HFFc6 (cell line): ENCODE data around the gene TMEM97. TPM values are rescaled to one million over a fixed set of nuclear protein-coding genes. Genes with fewer than 3 reads are reported as not detected.

ENCODE experiments used
- DNase-seq: peaks from one replicate; pipeline ENCODE4 v3.0.0-alpha.2; 2018
- H3K27ac Mint-ChIP-seq: 2 replicates; pipeline ENCODE4 v1.8.0; 2020; ENCODE audit warnings: mild to moderate bottlenecking, mixed read lengths
- H3K27me3 Mint-ChIP-seq: 2 replicates; pipeline ENCODE4 v1.8.0; 2021; ENCODE audit warnings: mild to moderate bottlenecking, moderate library complexity, mixed read lengths; ENCODE audit not compliant: insufficient read depth
- H3K36me3 Mint-ChIP-seq: 2 replicates; pipeline ENCODE4 v1.8.0; 2021; ENCODE audit warnings: low read depth, mixed read lengths
- H3K4me1 Mint-ChIP-seq: 2 replicates; pipeline ENCODE4 v1.8.0; 2020; ENCODE audit warnings: low read depth, mixed read lengths
- H3K4me3 Mint-ChIP-seq: 2 replicates; pipeline ENCODE4 v1.8.0; 2020; ENCODE audit warnings: mild to moderate bottlenecking, moderate library complexity, mixed read lengths
- H3K9me3 Mint-ChIP-seq: 2 replicates; pipeline ENCODE4 v1.8.0; 2020; ENCODE audit warnings: mild to moderate bottlenecking, mixed read lengths
- total RNA-seq, 6 experiments: library from RNA; stranded (reverse); fragmentation: NEBNext Ultra II Directional; extraction: Animal tissue kit (Norgen Biotek cat#: 25700); gene quantifications; 2 replicates in 1 of 6; 3 replicates in 5 of 6; pipeline ENCODE4 v1.2.3, GENCODE V29; 2021
- TF ChIP-seq, protein P1 (sequence below): fragments of 200-600 bp; sonication (generic); IDR thresholded peaks from 2 replicates; pipeline ENCODE4 v1.5.0; 2021; ENCODE audit warnings: antibody characterized with exemption, mild to moderate bottlenecking

TMEM97 gene
- total RNA-seq, 6 experiments from 2014 or later: 17.6 to 29.5 (median 24.1) TPM

GRCh38 chr17:28317966-28318758, 838 bp upstream of the TMEM97 start:
- H3K27me3 Mint-ChIP-seq: peaks cover 6% of the 10 kb centered on the region
- no peaks in the 10 kb centered on the region for H3K9me3 Mint-ChIP-seq
- no peak for DNase-seq
- peaks cover 26% of the 10 kb centered on the region for H3K4me1 Mint-ChIP-seq
- peak overlapping the region; percentile 42 for H3K27ac Mint-ChIP-seq
- H3K36me3 Mint-ChIP-seq: peaks cover 5% of the 10 kb centered on the region; the same call in 1 of the 2 replicates
- peak overlapping the region; percentile 92 for H3K4me3 Mint-ChIP-seq
- TF ChIP-seq, protein P1, sequence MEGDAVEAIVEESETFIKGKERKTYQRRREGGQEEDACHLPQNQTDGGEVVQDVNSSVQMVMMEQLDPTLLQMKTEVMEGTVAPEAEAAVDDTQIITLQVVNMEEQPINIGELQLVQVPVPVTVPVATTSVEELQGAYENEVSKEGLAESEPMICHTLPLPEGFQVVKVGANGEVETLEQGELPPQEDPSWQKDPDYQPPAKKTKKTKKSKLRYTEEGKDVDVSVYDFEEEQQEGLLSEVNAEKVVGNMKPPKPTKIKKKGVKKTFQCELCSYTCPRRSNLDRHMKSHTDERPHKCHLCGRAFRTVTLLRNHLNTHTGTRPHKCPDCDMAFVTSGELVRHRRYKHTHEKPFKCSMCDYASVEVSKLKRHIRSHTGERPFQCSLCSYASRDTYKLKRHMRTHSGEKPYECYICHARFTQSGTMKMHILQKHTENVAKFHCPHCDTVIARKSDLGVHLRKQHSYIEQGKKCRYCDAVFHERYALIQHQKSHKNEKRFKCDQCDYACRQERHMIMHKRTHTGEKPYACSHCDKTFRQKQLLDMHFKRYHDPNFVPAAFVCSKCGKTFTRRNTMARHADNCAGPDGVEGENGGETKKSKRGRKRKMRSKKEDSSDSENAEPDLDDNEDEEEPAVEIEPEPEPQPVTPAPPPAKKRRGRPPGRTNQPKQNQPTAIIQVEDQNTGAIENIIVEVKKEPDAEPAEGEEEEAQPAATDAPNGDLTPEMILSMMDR: no peak

DNA sequence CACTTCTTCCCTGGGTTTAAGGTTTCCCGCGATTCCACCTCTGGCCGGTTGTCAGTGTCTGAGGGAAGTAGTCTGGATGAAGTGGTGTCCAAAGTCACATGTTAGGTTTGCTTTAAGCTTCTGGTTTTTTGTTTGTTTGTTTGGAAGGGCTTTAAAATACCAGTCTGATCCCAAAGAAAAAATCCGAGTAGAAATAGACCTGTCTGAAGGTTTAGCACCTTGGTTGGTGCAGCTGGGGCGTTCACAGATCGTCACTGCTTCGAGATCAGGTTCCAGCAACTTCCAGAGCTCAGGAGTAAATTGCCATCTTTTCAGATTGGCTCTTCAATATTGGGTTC, 567 bp downstream of the TMEM97 start:
- DNase-seq: no peak
- Mint-ChIP-seq H3K27ac (peak overlapping the region; percentile 73), H3K27me3 (peaks cover 3% of the 10 kb centered on the region), H3K9me3 (no peaks in the 10 kb centered on the region), H3K36me3 (peaks cover 5% of the 10 kb centered on the region; the same call in 1 of the 2 replicates), H3K4me3 (peak overlapping the region; percentile 92), H3K4me1 (peaks cover 26% of the 10 kb centered on the region)
- TF ChIP-seq, protein P1: no peak

DNA sequence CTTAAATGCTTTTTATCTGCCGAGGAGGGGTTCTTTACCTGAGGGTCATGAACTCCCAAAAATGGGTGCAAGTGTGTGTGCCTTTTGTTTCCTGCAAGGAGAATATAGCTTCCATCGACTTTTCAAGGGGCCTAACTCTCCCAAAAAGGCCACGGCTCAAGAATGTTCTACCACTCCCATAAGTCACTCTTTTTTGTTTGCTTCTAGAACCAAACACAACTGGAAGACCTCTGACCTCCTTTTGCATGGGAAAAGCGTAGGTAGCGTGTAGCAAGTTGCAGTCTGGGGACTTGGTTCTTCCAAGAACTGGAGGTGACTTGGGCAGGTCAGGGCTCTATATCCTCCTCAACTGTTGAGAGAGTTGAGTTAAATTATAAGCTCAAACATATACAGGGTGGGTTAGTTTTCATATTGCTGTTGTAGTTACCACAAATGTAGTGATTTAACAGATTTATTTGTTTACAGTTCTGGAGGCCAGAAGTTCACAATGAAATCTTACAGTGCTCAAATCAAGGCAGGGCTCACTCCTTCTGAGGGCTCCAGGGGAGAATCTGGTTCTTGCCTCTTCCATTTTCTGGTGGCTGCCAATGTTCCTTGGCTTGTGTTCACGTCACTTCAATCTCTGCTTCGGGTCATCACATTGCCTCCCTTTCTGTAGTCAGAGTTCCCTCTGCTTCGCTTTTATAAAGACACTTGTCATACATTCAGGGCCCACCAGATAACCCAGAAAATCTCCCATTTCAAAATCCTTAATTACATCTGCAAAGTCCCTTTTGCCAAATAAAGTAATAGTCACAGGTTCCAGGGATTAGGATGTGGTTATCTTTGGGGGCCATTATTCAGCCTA, 1.4 kb downstream of the TMEM97 start:
- H3K9me3 Mint-ChIP-seq: no peaks in the 10 kb centered on the region
- peak overlapping the region; percentile 92 for H3K4me3 Mint-ChIP-seq
- H3K4me1 Mint-ChIP-seq: peaks cover 26% of the 10 kb centered on the region
- TF ChIP-seq, protein P1: no peak
- H3K27ac Mint-ChIP-seq: peak overlapping the region; percentile 73; the same call in 1 of the 2 replicates
- peaks cover 5% of the 10 kb centered on the region; the same call in 1 of the 2 replicates for H3K36me3 Mint-ChIP-seq
- no peak for DNase-seq
- H3K27me3 Mint-ChIP-seq: peaks cover 3% of the 10 kb centered on the region

DNA sequence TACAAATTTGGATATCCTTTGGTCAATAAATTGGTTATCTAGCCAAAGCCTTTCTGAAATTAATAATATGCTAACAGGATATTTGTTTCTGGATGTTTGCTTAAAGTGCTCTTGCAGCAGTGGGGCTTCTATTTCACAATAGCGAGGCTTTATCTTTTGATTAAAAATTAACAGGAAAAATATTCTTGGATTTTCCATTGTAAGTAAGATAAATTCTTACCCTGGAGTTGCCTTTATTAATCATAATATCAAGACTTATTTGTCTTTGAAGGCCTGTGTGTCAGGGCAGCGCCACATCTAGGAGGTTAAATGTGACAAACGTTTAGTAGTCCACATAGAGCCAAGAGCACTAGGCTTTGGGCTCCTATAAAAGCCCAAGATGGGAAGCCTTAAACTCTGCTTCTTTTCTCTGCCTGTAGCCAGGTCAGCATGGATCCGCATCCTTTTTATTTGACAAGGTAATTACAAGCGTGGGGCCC, 5.3 kb downstream of the TMEM97 start:
- Mint-ChIP-seq H3K27me3 (no peaks in the 10 kb centered on the region; the same call in 1 of the 2 replicates), H3K36me3 (peaks cover 28% of the 10 kb centered on the region; the same call in 1 of the 2 replicates), H3K9me3 (no peaks in the 10 kb centered on the region), H3K4me3 (no peak overlapping the region), H3K27ac (no peak overlapping the region), H3K4me1 (peaks cover 37% of the 10 kb centered on the region)
- DNase-seq: no peak
- TF ChIP-seq, protein P1: no peak

GRCh38 chr17:28324781-28325180, 5.8 kb downstream of the TMEM97 start:
- Mint-ChIP-seq H3K27ac (no peak overlapping the region), H3K4me3 (no peak overlapping the region), H3K27me3 (no peaks in the 10 kb centered on the region; the same call in 1 of the 2 replicates), H3K36me3 (peaks cover 28% of the 10 kb centered on the region; the same call in 1 of the 2 replicates), H3K9me3 (no peaks in the 10 kb centered on the region), H3K4me1 (peaks cover 33% of the 10 kb centered on the region)
- DNase-seq: no peak
- TF ChIP-seq, protein P1: no peak
